Cardiac septum (tissue), 1 donor: ENCODE data around the gene PLA2G1B. TPM values are rescaled to one million over a fixed set of nuclear protein-coding genes. Genes with fewer than 3 reads are reported as not detected.

ENCODE experiments used
- DNase-seq: peaks from one replicate; pipeline ENCODE4 v3.0.0-alpha.2; 2020; ENCODE audit warnings: low spot score
- intact Hi-C: fragments of 100-400 bp; cut with DNase I; formaldehyde crosslinking; loops from one replicate; pipeline ENCODE4 v1.14.0; 2022
- long read RNA-seq: library from polyadenylated mRNA; unstranded; transcript quantifications from one replicate; pipeline ENCODE4 v2.0.0, GENCODE V29; 2021
- total RNA-seq: library from RNA; stranded (reverse); fragmentation: NEBNext Ultra II Directional; extraction: Animal tissue kit (Norgen Biotek cat#: 25700); gene quantifications from one replicate; pipeline ENCODE4 v1.2.1, GENCODE V29; 2021
- donor health status: DM: no; HTN: no; CAD: no.

Gene PLA2G1B
- total RNA-seq, result not detected
- long read RNA-seq, result 0 reads

- no peak for DNase-seq
- intact Hi-C loops, result no loop called here
Observed at GRCh38 chr12:120327593-120327992, at the start of gene PLA2G1B. TSS of gene PLA2G1B (minus strand) at chr12:120327779. CDS start at chr12:120327753, 26 bp downstream.

DNA sequence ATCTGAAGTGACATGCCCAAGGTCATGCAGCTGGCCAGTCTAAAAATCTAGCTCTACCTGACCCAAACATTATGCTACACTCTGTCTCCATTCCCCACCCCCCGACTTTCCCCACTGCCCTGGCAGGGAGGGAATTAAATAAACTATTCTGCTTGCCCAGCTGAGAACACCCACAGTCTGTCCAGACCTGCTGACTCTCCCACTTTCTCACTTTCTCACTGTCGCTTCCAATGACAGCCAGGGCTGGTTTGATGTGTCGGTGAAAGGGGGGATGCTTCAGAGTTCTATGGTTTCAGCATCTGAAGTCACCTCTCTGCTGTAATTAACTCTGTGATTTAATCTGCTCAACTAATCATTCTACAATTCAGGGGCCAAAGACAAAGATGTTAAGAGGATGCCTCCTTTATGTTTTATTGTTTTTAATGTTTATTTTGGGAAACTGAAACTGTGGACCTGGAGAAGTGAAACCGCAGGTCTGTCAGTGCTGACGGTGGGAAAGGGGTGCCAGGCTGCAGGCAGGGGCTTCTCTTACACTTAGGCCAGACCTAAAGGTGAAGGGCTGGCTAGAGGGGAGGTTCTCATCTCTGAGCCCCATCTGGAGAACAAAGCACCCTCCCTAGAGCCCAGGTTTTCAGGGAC is 49.5 kb upstream of the PLA2G1B start:
- intact Hi-C loops, result no loop called here
- no peak for DNase-seq

- intact Hi-C loops, result no loop called here
- no peak for DNase-seq
Observed at GRCh38 chr12:120376416-120376815, 48.8 kb upstream of the PLA2G1B start.

GRCh38 chr12:120376009-120376408 is 48.4 kb upstream of the PLA2G1B start:
- no peak for DNase-seq
- intact Hi-C loops, result no loop called here

GRCh38 chr12:120373683-120374082 is 46.1 kb upstream of the PLA2G1B start:
- intact Hi-C loops, result no loop called here
- DNase-seq, result no peak

- no peak for DNase-seq
- intact Hi-C loops, result no loop called here
Observed at GRCh38 chr12:120370343-120371243, 43.0 kb upstream of the PLA2G1B start.

GRCh38 chr12:120369603-120370342 is 42.2 kb upstream of the PLA2G1B start:
- intact Hi-C loops, result no loop called here
- DNase-seq, result no peak

DNA sequence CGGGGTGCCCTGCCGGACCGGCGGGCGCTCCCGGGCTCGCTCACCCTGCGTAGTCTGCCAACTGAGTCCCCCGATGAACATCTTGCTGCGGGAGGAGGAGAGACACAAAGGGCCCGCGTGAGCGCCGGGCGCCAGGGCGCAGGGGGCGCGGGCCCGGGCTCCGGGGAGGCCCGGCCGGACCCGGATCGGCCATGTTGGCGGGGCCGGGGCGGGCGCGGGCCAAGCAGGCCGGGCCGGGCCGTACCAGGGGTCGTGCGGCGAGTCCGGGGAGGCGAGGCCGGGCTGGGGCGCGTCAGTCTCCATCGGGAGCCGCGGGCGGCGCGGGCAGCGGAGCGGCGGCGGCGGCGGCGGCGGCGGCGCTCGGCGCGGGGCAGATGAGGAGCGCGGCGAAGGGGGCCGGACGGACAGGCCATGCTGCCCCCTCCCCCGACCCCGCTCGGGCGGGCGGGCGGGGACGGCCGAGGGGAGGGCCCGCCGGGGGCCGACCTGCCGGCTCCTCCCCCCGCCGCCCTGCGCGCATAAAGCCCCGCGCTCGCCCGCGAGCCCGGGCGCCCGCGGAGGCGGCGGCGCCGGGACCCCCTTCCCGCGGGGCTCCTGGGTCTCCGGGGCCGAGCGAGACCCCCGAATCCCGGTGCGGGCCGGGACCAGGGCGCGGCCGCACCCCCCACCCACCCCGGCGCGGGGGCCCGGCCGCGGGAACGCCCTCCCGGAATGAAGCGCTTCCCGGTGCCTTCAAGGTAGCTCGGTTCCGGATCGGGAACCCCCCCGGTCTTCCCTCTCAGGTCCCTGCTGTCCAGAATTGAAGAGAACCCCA is 41.4 kb upstream of the PLA2G1B start, which contains the start of gene MSI1:
TSS of gene MSI1 (minus strand) at position 376 of the 814 bp plus-strand sequence. CDS start at position 303, 73 bp downstream.
- DNase-seq, result no peak
- intact Hi-C loops, result no loop called here

GRCh38 chr12:120367924-120368788 is 40.6 kb upstream of the PLA2G1B start:
- DNase-seq, result no peak
- intact Hi-C loops, result no loop called here

DNA sequence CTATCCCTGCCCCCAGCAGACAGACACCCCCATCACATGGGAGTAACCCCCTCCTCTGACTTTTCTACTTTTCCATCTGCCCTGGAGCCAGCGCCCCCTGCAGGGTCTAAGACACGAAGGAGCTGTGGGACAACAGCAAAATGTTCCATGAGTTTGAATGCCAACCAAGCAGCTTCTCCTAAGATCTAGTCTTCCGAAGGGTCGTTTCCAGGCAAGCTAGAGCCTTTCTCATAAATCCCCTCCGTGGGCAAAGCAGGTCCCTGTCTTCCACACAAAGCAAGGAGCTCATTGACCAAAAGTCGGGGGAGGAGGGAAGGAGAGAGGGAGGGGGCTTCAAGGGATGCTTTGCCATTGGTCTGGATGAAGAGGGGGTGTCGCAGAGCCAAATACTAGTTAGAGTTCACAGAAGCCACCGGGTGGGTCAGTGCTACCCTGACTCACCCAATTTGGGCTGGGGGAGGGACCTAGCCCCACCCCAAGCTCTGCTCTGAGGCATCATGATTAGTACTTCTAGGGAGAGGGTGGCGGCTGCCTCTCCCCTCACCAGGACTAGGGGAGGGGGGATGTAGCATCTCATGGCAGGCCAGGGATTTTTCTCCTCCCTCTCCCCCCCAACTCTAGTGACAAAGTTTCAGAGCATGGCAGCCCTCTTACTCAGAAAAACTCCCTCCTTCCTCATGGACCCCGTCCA is 39.8 kb upstream of the PLA2G1B start:
- intact Hi-C loops, result no loop called here

DNA sequence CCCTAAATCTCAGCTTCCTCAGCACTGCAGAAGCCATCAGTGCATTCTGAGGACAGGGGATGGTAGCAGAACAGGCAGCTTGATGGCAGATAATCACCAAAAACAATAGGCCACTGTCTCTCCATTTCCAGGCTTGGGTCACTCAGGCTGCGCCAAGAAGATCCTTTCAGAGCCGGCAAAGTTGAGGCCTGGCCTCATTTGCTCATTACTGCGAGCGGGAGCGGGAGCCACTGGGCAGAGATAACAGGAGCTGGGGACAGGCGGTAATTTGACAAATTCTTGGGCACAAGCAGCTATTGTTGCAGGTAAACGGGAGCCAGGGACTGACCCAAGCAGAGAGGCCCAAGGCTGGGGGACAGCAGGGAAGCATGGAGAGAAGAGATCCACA is 39.3 kb upstream of the PLA2G1B start:
- DNase-seq, result no peak
- intact Hi-C loops, result no loop called here

More for the DNA sequence above, 39.8 kb upstream of the PLA2G1B start:
- no peak for DNase-seq

DNA sequence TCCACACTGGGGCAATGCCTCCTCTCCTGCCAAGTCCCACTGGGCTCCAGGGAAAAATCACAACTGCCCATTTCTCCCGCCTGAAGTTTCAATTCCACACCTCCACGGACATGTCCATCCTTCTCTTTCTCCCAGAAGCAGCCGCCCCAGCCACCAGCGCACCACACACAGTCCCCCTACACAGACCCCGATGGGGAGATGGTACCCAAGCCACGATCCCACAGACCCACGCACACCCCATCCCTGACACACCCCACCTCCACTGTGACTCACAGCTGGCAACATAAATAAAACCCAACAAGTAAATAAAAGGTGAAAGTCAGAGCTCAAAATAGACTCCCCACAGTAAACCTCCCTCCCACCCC is 38.7 kb upstream of the PLA2G1B start:
- no peak for DNase-seq
- intact Hi-C loops, result no loop called here

DNA sequence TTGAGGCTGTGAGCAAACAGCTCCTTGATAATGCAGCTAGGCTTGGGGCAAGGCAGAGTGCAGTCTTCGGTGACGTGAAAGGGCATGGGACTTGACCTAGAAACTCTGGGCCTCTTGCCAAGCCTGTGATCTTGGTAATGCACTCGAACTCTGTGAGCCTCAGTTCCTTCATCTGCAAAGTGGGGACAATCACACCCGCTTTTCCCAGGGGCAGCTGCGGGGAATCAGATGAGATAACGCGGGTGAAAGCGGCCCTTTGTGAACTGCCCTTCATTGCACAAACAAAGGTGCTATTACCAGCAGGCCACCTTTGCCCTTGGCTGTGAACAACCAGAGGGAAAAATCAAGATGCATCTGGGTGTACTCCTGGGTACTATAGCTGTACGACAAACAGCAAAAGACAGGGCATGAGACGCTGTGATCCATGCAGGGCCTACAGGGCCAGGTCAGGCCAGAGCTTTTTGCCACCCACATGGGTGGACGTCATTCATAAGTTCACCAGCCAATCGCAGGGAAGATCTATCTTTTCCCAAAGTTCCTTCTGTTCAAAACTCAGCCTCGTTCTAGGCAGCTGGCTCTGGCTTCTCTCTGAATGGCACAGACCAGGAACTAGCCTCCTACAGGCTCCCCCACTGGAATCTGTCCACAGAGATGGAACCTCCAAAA is 38.2 kb upstream of the PLA2G1B start:
- no peak for DNase-seq
- intact Hi-C loops, result no loop called here

DNA sequence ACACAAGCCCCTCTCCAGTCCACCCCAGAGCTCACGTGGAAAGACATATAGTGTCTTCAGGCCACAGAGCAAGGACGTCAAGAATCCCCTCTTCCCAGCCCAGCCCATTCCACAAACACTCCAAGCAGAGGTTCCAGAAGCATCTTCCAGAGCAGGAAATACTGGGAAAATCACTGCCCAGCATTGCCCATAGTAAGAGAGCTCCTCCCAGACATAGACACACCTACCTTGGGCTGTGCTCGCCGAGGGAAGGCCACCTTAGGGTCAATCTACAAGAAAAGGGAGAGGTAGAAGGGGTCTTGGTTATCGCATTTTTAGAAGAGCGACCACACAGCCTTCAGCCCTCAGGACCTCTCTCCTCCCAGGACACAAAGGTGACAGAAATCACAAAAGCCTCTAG is 36.9 kb upstream of the PLA2G1B start:
- DNase-seq, result no peak
- intact Hi-C loops, result no loop called here

- DNase-seq, result no peak
- intact Hi-C loops, result no loop called here
Observed at GRCh38 chr12:120363274-120363855, 35.8 kb upstream of the PLA2G1B start.

DNA sequence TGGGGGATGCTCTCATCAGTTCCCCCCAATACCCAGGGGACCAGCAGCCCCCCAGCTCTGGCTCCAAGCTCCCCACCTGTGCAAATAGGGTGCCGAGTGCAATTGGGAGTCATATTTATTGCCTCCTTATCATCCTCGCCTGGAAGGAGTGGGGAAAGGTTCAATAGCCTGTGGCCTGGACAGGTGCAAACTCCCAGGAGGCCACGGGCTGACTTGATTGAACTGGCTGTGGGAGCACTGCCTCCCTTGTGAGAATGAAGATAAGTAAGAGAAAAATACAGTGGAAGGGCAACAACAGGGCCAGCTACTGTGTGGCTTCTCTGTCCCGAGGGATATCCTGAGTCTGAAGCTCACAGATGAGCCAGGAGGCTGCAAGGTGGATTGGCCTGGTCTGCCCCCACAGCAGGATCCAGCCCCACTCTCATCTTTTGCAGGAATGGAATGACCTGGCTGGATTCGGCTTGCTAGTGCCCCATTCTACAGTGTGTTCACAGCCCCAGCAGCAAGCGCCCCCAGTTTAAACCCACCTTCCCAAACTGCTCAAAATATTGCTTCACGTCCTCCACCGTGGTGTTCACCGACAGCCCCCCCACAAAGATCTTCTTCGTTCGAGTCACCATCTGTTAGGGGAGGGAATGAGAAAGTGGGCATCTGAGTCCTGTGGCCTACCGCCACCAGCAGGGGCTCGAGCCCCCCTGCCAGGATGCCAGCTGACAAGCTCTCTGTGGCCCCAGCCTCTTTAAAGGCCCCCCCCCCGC is 35.1 kb upstream of the PLA2G1B start:
- intact Hi-C loops, result no loop called here
- DNase-seq, result no peak
